Endothelial cell of umbilical vein (primary cell): ENCODE measurements around the gene ZNF385C. TPM values are rescaled to one million over a fixed set of nuclear protein-coding genes. Genes with fewer than 3 reads are reported as not detected.

ENCODE experiments used
- BruUV-seq: library from RNA; stranded (reverse); fragments of 400-500 nt; replicated peaks from 2 replicates; lab custom pipeline; 2021; lab: Mats Ljungman, UMichigan
- CTCF ChIA-PET: fragments of 300-600, 350-600 bp; sonication (Branson Sonifier 250); formaldehyde crosslinking; loops from one replicate; lab custom pipeline; 2021; ENCODE audit warnings: antibody characterized with exemption, inconsistent platforms; lab: Charles Lee
- POLR2A ChIA-PET: fragments of 300-600, 350-600 bp; sonication (Branson Sonifier 250); formaldehyde crosslinking; loops from one replicate; lab custom pipeline; 2021; ENCODE audit warnings: antibody characterized with exemption, inconsistent platforms; lab: Charles Lee
- DNase-seq: peaks from one replicate; pipeline ENCODE4 v3.0.0-alpha.2; 2011; ENCODE audit warnings: low read depth, low spot score
- FAIRE-seq: peaks from 2 replicates; lab custom pipeline; 2011; peaks lifted over from hg19 to GRCh38; lab: Jason Lieb, UNC
- H2AFZ ChIP-seq: 2 replicates; pipeline ENCODE4 v1.6.0; 2012; ENCODE audit warnings: low read depth, low read length, control low read depth, inconsistent platforms
- H3K27ac ChIP-seq: 2 replicates; pipeline ENCODE4 v1.5.1; 2011; ENCODE audit warnings: low read depth, mild to moderate bottlenecking, control low read depth, low read length, moderate library complexity; ENCODE audit not compliant: insufficient read depth
- H3K27me3 ChIP-seq, 2 experiments: 2 replicates each; pipeline versions ENCODE4 v1.6.0 to v1.6.1; 2011; ENCODE audit warnings: low read length in 2 of 2, mixed read lengths in 1 of 2; ENCODE audit not compliant: control insufficient read depth in 2 of 2, insufficient read depth in 2 of 2
- H3K36me3 ChIP-seq, 2 experiments: 2 replicates in 1 of 2; 3 replicates in 1 of 2; pipeline ENCODE4 v1.5.1; 2011; ENCODE audit warnings: low read length in 2 of 2, mild to moderate bottlenecking in 1 of 2, moderate library complexity in 1 of 2; ENCODE audit not compliant: control insufficient read depth in 2 of 2, insufficient read depth in 2 of 2; ENCODE audit errors: extremely low read depth in 1 of 2
- H3K4me1 ChIP-seq: 3 replicates; pipeline ENCODE4 v1.5.1; 2011; ENCODE audit warnings: mild to moderate bottlenecking, low read length; ENCODE audit not compliant: control insufficient read depth, insufficient read depth; ENCODE audit errors: extremely low read depth
- H3K4me2 ChIP-seq: 2 replicates; pipeline ENCODE4 v1.6.1; 2011; ENCODE audit warnings: low read length, control low read depth, mixed read lengths; ENCODE audit not compliant: insufficient read depth
- H3K4me3 ChIP-seq, 3 experiments: fragments of 200-600 bp in 1 of 3; sonication (generic), shearing (Covaris generic) in 1 of 3; replicated peaks in 1 of 3; 2 replicates each; pipeline ENCODE4 v1.5.1; 2011 to 2016; ENCODE audit warnings: control low read depth in 3 of 3, low read length in 3 of 3, mild to moderate bottlenecking in 2 of 3, inconsistent platforms in 1 of 3, low read depth in 1 of 3, moderate library complexity in 1 of 3; ENCODE audit not compliant: insufficient read depth in 1 of 3
- H3K79me2 ChIP-seq: 2 replicates; pipeline ENCODE4 v1.6.0; 2012; ENCODE audit warnings: low read length, inconsistent platforms; ENCODE audit not compliant: control insufficient read depth, insufficient read depth
- H3K9ac ChIP-seq: replicated peaks from 2 replicates; pipeline ENCODE3; 2011; ENCODE audit warnings: low read length, control low read depth; ENCODE audit not compliant: insufficient read depth; ENCODE audit errors: extremely low read depth
- H3K9me1 ChIP-seq: replicated peaks from 3 replicates; pipeline ENCODE4 v1.6.0; 2011; ENCODE audit warnings: mild to moderate bottlenecking, low read length; ENCODE audit not compliant: control insufficient read depth, insufficient read depth; ENCODE audit errors: extremely low read depth
- H3K9me3 ChIP-seq: replicated peaks from 2 replicates; pipeline ENCODE4 v1.5.1; 2012; ENCODE audit warnings: low read length, inconsistent platforms; ENCODE audit not compliant: control insufficient read depth, insufficient read depth
- H4K20me1 ChIP-seq: replicated peaks from 2 replicates; pipeline ENCODE3; 2011; ENCODE audit warnings: mild to moderate bottlenecking, low read length; ENCODE audit not compliant: control insufficient read depth, insufficient read depth; ENCODE audit errors: extremely low read depth
- EZH2 ChIP-seq: IDR thresholded peaks from 2 replicates; pipeline ENCODE4 v1.6.1; 2012; ENCODE audit warnings: borderline replicate concordance, low read depth, mild to moderate bottlenecking, moderate library complexity, low read length, inconsistent platforms; ENCODE audit not compliant: severe bottlenecking
- FOS ChIP-seq: IDR thresholded peaks from 2 replicates; pipeline ENCODE4 v1.6.1; 2011; ENCODE audit warnings: mild to moderate bottlenecking, low read length, moderate library complexity, borderline replicate concordance; ENCODE audit not compliant: insufficient read depth
- GATA2 ChIP-seq: IDR thresholded peaks from 2 replicates; pipeline ENCODE4 v1.7.0; 2011; ENCODE audit warnings: low read depth, mild to moderate bottlenecking, moderate library complexity, mixed read lengths, low read length; ENCODE audit not compliant: insufficient read length, insufficient read depth
- JUN ChIP-seq: IDR thresholded peaks from 2 replicates; pipeline ENCODE4 v1.6.1; 2011; ENCODE audit warnings: borderline replicate concordance, low read depth; ENCODE audit not compliant: insufficient read length, insufficient read depth
- MYC ChIP-seq: IDR thresholded peaks from one replicate; pipeline ENCODE4 v1.6.1; 2011; ENCODE audit warnings: mild to moderate bottlenecking, low read depth, low read length
- POLR2A ChIP-seq: IDR thresholded peaks from 2 replicates; pipeline ENCODE4 v1.6.1; 2012; ENCODE audit warnings: low read depth, mild to moderate bottlenecking, control low read depth, low read length
- POLR2AphosphoS5 ChIP-seq: IDR thresholded peaks from 2 replicates; pipeline ENCODE4 v1.6.1; 2012; ENCODE audit warnings: low read depth, mild to moderate bottlenecking, control low read depth, low read length, moderate library complexity; ENCODE audit not compliant: insufficient read depth
- dilution Hi-C: fragments of 300-500 bp; cut with MboI; formaldehyde crosslinking; loops from one replicate; pipeline ENCODE4 v1.15.0; 2019; ENCODE audit warnings: low sequenced_read_pairs; ENCODE audit not compliant: extremely low pct_ligation_motif_present
- intact Hi-C: fragments of 100-400 bp; cut with micrococcal nuclease; formaldehyde crosslinking; loops from one replicate; pipeline ENCODE4 v1.10.0; 2022
- polyA plus RNA-seq, 4 experiments: library from polyadenylated mRNA; depleted of rRNA in 3 of 4; stranded (reverse) in 3 of 4; unstranded in 1 of 4; fragments of >200 nt; gene quantifications; 2 replicates each; pipeline versions ENCODE4 v1.2.1 to v1.2.3, GENCODE V29; 2011 to 2012; ENCODE audit warnings: missing spikeins in 1 of 4
- total RNA-seq: library from RNA; stranded (reverse); gene quantifications from 2 replicates; pipeline ENCODE4 v1.2.3, GENCODE V29; 2021
- TF ChIP-seq, protein P1 (sequence below), 2 donors: IDR thresholded peaks; 1 replicate in 1 of 2; 2 replicates in 1 of 2; pipeline ENCODE4 v1.5.1; 2011; ENCODE audit warnings: low read length in 2 of 2, mild to moderate bottlenecking in 2 of 2, moderate library complexity in 2 of 2, control low read depth in 1 of 2, inconsistent platforms in 1 of 2, low read depth in 1 of 2; ENCODE audit not compliant: insufficient read depth in 1 of 2; ENCODE audit errors: extremely low read depth in 1 of 2
- TF ChIP-seq, protein P2 (sequence below): IDR thresholded peaks from 2 replicates; pipeline ENCODE4 v1.6.1; 2011; ENCODE audit not compliant: insufficient read depth, insufficient read length

Gene ZNF385C
- total and polyA plus RNA-seq, 2 donors (not counting 3 experiments of a cell fraction or from before 2014, with no cell fraction given): 0.07 TPM; not detected in 1

DNA sequence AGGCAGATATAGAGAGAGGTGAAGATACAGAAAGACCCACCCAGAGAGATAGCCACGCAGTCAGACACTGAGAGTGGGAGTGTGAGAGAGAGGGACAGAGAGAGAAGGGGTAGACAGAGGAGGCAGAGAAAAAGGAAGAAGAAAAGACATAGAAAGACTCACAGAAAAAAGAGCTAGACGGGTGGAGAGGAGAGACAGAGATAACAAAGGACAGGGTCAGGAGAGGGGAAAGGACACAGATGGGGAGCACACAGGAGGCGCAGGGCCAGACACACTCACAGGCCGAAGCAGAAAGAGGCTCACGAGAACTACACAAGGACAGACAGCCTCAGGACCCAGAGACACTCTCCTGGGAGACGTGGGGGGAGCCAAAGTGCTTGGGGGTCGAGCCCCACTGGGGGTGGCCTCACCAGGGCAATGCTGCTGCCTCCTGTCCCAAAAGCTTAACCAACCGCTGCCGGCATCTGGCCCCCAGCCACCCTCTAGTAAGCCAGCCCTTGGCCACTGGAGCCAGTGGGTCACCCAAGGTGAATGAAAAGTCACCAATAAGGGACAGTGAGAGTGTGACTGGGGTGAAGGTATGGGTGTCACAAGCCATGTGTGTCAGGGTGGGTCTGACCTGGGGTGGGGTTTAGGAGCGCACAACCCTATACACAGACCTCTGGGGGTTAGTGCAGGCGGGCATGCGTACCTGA lies 3.8 kb downstream of the ZNF385C start:
- Histone ChIP-seq H3K27me3 (peaks cover 19 to 26% of the 10 kb centered on the region in 2 experiments), H3K27ac (no peak overlapping the region), H4K20me1 (no peaks in the 10 kb centered on the region), H3K36me3 (no peaks in the 10 kb centered on the region), H3K9me1 (no peaks in the 10 kb centered on the region), H3K9me3 (no peaks in the 10 kb centered on the region), H2AFZ (no peak overlapping the region), H3K4me3 (no peak overlapping the region), H3K4me2 (no peak overlapping the region), H3K4me1 (peaks cover 3% of the 10 kb centered on the region), H3K9ac (no peak overlapping the region), H3K79me2 (no peaks in the 10 kb centered on the region)
- ChIA-PET POLR2A (no interaction called here), CTCF (interaction anchor here (1.5 kb wide), 1 partner anchor 41 kb away, joined by 4 read pairs; no protein-coding TSS in a partner anchor)
- no peak for FAIRE-seq
- no TSS peak for BruUV-seq
- no peak for TF ChIP-seq GATA2
- no peak for TF ChIP-seq MYC
- no peak for TF ChIP-seq POLR2A
- TF ChIP-seq FOS: no peak
- intact Hi-C loops: no loop called here
- DNase-seq: no peak
- dilution Hi-C loops: no loop called here

DNA sequence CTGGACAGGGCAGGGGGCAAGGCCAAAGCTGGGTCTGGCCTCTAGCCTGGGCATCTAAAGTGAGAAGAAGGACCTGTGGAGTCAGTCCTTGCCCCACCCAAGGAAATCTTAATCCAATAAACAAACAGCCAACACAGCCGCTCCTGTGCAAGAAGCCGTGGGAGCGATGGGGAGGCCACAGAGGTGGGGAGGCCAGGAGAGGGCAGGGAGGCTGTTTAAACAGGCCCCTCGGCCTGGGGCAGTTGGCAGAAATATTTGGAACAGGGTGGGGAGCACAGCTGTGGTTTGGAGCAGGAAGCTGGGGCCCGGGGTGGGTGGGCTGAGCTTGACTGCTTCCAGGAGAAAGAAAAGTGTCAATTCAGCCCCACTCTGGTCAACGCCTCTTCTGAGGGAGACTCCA lies 5.3 kb downstream of the ZNF385C start:
- no peaks in the 10 kb centered on the region for H3K79me2 ChIP-seq
- H2AFZ ChIP-seq: no peak overlapping the region
- intact Hi-C loops: no loop called here
- FAIRE-seq (no peak), DNase-seq (no peak)
- dilution Hi-C loops: no loop called here
- H3K4me2 ChIP-seq: no peak overlapping the region
- BruUV-seq: no TSS peak
- no peak overlapping the region for H3K9ac ChIP-seq
- no peaks in the 10 kb centered on the region for H3K9me1 ChIP-seq
- H3K4me1 ChIP-seq: peaks cover under 1% of the 10 kb centered on the region
- H3K4me3 ChIP-seq: no peak overlapping the region
- H3K36me3 ChIP-seq: no peaks in the 10 kb centered on the region
- CTCF ChIA-PET: interaction anchor here (1.3 to 4.0 kb wide), 3 partner anchors 8 to 129 kb away, joined by 4 to 29 read pairs (median 16); no protein-coding TSS in a partner anchor
- POLR2A ChIA-PET: interaction anchor here (0.6 kb wide), 1 partner anchor 10 kb away, joined by 4 read pairs; no protein-coding TSS in a partner anchor
- H3K27ac ChIP-seq: no peak overlapping the region
- no peaks in the 10 kb centered on the region for H3K9me3 ChIP-seq
- H4K20me1 ChIP-seq: no peaks in the 10 kb centered on the region
- TF ChIP-seq JUN (no peak), GATA2 (no peak), FOS (no peak), POLR2AphosphoS5 (no peak), MYC (no peak), POLR2A (no peak), EZH2 (no peak)
- TF ChIP-seq, protein P1, sequence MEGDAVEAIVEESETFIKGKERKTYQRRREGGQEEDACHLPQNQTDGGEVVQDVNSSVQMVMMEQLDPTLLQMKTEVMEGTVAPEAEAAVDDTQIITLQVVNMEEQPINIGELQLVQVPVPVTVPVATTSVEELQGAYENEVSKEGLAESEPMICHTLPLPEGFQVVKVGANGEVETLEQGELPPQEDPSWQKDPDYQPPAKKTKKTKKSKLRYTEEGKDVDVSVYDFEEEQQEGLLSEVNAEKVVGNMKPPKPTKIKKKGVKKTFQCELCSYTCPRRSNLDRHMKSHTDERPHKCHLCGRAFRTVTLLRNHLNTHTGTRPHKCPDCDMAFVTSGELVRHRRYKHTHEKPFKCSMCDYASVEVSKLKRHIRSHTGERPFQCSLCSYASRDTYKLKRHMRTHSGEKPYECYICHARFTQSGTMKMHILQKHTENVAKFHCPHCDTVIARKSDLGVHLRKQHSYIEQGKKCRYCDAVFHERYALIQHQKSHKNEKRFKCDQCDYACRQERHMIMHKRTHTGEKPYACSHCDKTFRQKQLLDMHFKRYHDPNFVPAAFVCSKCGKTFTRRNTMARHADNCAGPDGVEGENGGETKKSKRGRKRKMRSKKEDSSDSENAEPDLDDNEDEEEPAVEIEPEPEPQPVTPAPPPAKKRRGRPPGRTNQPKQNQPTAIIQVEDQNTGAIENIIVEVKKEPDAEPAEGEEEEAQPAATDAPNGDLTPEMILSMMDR (IDR thresholded peaks at IDR 0.05; ENCODE audit: extremely low read depth in 1 of 2, insufficient read depth in 1 of 2, low read depth in 1 of 2, low read length in 2 of 2): no peak
- TF ChIP-seq, protein P2, sequence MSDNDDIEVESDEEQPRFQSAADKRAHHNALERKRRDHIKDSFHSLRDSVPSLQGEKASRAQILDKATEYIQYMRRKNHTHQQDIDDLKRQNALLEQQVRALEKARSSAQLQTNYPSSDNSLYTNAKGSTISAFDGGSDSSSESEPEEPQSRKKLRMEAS: no peak
- H3K27me3 ChIP-seq: peaks cover 23 to 29% of the 10 kb centered on the region in 2 experiments
